BE2C (cell line): ENCODE results near the gene LIPC.

Experiments
- DNase-seq: peaks from one replicate; pipeline ENCODE4 v3.0.0-alpha.2; 2020
- H3K27me3 ChIP-seq: fragments of 250-450 bp; sonication (Bioruptor Pico); 2 replicates; pipeline ENCODE4 v1.5.1; 2020; ENCODE audit warnings: mild to moderate bottlenecking
- H3K36me3 ChIP-seq: fragments of 250-450 bp; sonication (Bioruptor Pico); 2 replicates; pipeline ENCODE4 v1.5.1; 2020; ENCODE audit warnings: mild to moderate bottlenecking
- H3K4me1 ChIP-seq: fragments of 250-450 bp; sonication (Bioruptor Pico); 2 replicates; pipeline ENCODE4 v1.5.1; 2020
- H3K4me3 ChIP-seq: 2 replicates; pipeline ENCODE4 v1.5.1; 2011; ENCODE audit warnings: low read depth, low read length
- H3K9me3 ChIP-seq: fragments of 250-450 bp; sonication (Bioruptor Pico); 2 replicates; pipeline ENCODE4 v1.5.1; 2020
- CTCF ChIP-seq: IDR thresholded peaks from 2 replicates; pipeline ENCODE4 v1.5.1; 2012; ENCODE audit warnings: mild to moderate bottlenecking, low read depth, low read length

The LIPC gene

DNA sequence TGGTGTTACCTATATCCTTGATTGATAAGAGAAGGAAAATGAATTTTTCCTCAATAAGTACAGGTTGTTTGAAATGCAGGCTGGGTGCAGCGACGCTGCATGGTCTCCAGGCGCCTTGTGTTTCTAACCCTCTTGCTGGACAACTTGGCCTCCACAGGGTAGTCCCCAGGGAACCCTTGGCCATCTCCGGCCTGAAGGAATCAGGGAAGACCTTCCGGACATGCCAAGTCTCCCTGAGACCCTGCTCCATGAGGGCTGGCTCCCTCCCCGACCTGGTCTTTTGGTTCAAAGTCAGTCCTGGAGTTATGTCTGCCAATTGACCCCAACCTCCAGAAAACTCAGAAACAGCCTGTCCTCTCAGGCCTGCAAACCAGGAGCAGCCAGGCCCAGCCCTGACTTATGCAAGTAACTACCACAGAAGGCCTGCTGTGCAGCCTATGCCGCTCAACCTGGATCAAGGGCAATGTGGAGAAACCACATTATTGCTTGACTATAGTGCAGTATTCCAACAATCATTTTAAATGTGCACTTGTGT is 98.3 kb downstream of the LIPC start:
- Histone ChIP-seq H3K4me3 (no peak overlapping the region), H3K9me3 (no peaks in the 10 kb centered on the region), H3K4me1 (0 out of 2 replicates have a peak, but pooled peaks cover 2% of the 10 kb centered on the region), H3K36me3 (no peaks in the 10 kb centered on the region), H3K27me3 (no peaks in the 10 kb centered on the region)
- TF ChIP-seq CTCF: no peak
- DNase-seq: no peak

- Histone ChIP-seq H3K4me3 (no peak overlapping the region), H3K4me1 (0 out of 2 replicates have a peak, but pooled peaks cover 2% of the 10 kb centered on the region)
- no peak for DNase-seq
Observed at GRCh38 chr15:58532126-58532525, 100.3 kb downstream of the LIPC start.

DNA sequence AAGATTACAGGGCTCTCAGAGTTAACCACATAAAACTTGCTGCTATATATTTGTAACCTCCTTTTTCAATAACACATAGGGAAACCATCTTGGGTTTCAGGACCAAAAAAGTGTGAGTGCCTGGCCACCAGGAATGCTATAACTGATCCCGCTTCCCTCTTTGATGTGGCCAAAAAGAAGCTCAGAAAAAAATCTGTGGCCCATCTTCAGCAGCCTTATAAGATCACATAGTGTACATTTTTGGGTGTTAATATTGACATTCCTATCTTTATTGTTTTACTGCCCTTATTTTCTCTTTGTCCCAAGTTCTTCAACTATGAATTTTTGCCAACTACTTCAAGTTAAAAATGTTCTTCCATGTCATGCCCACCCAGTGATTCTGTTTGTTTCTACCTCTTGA is 102.8 kb downstream of the LIPC start:
- Histone ChIP-seq H3K4me3 (no peak overlapping the region), H3K9me3 (no peaks in the 10 kb centered on the region), H3K36me3 (no peaks in the 10 kb centered on the region), H3K27me3 (no peaks in the 10 kb centered on the region), H3K4me1 (no peaks in the 10 kb centered on the region; the same call in 1 of the 2 replicates)
- DNase-seq: no peak
- TF ChIP-seq CTCF: no peak

More at GRCh38 chr15:58532126-58532525, 100.3 kb downstream of the LIPC start:
- no peaks in the 10 kb centered on the region for H3K36me3 ChIP-seq
- no peaks in the 10 kb centered on the region for H3K9me3 ChIP-seq
- no peak for TF ChIP-seq CTCF
- no peaks in the 10 kb centered on the region for H3K27me3 ChIP-seq

- no peaks in the 10 kb centered on the region for H3K9me3 ChIP-seq
- H3K36me3 ChIP-seq: no peaks in the 10 kb centered on the region
- no peaks in the 10 kb centered on the region for H3K27me3 ChIP-seq
- no peak for TF ChIP-seq CTCF
- H3K4me1 ChIP-seq: no peaks in the 10 kb centered on the region; the same call in 1 of the 2 replicates
- DNase-seq: no peak
- H3K4me3 ChIP-seq: no peak overlapping the region
Observed at GRCh38 chr15:58535337-58535736, 103.5 kb downstream of the LIPC start.

DNA sequence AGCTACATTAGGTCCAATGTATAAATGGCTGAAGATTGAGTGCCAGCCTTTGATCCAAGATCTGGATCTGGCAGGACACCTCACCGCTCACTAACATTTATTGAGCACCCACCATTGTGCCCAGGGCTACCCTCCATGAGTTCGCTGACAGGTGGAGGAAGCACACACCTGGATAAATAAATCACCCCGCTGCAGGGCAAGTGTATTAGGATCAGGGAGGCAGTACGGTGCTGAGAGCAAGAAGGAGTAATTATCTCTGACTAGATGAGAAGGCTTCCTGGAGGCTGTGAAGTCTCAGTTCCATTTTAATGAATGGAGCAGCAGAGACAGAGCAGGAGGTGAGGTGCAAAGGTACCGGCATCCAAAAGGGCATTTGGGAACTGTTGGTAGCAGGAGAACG is 104.1 kb downstream of the LIPC start:
- no peaks in the 10 kb centered on the region for H3K27me3 ChIP-seq
- no peaks in the 10 kb centered on the region for H3K9me3 ChIP-seq
- no peaks in the 10 kb centered on the region; the same call in 1 of the 2 replicates for H3K4me1 ChIP-seq
- DNase-seq: no peak
- TF ChIP-seq CTCF: no peak
- H3K4me3 ChIP-seq: no peak overlapping the region
- no peaks in the 10 kb centered on the region for H3K36me3 ChIP-seq

DNA sequence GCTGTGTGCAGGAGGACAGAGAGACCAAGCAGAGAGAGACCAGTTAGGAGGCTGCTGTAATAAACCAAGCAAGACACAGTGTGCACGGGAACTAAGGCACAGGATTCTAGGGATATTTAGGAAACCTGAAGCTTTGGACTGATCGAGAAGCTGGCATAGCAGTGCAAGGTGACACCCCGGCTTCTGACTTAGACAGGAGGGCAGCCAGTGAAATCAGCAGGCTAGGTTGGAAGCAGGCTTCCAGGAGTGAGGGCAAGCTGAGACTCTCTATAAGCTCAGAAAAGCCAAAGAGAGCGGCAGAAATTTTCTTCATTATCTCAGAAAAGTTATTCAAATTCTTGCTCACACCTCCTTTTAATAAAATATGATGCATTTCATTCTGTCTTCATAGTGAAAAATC is 104.6 kb downstream of the LIPC start:
- H3K4me3 ChIP-seq: no peak overlapping the region
- no peaks in the 10 kb centered on the region for H3K27me3 ChIP-seq
- DNase-seq: no peak
- TF ChIP-seq CTCF: no peak
- no peaks in the 10 kb centered on the region for H3K9me3 ChIP-seq
- no peaks in the 10 kb centered on the region; the same call in 1 of the 2 replicates for H3K4me1 ChIP-seq
- no peaks in the 10 kb centered on the region for H3K36me3 ChIP-seq
